Keratinocyte (primary cell): ENCODE data around the gene RACGAP1.
A peak's percentile ranks its signal among the peaks of the same experiment; 100 is the strongest.

Experiments used
- CTCF ChIP-seq, 3 experiments: IDR thresholded peaks in 1 of 3; conservative IDR thresholded peaks in 1 of 3; optimal IDR thresholded peaks in 1 of 3; 2 replicates in 2 of 3; 3 replicates in 1 of 3; pipeline versions ENCODE3 to v1.5.1; 2011; ENCODE audit warnings: low read length in 3 of 3, mild to moderate bottlenecking in 3 of 3, moderate library complexity in 2 of 3, control low read depth in 1 of 3, inconsistent platforms in 1 of 3; ENCODE audit not compliant: insufficient read depth in 2 of 3; ENCODE audit errors: extremely low read depth in 1 of 3
- EZH2 ChIP-seq: IDR thresholded peaks from one replicate; pipeline ENCODE4 v1.6.1; 2012; ENCODE audit warnings: inconsistent platforms, mild to moderate bottlenecking, low read length, moderate library complexity

- TF ChIP-seq CTCF (optimal IDR thresholded peaks at IDR 0.05 in 1 of 3, IDR thresholded peaks at IDR 0.05 in 1 of 3, conservative IDR thresholded peaks at IDR 0.05 in 1 of 3; ENCODE audit: extremely low read depth in 1 of 3, insufficient read depth in 2 of 3, low read length in 3 of 3), result peak in 2 of 3 experiments; percentile 84 to 91
- TF ChIP-seq EZH2, result no peak
Observed at GRCh38 chr12:49967042-49967776, 58.1 kb downstream of the RACGAP1 start.
